ENCODE results near the gene ZNF221. TPM values are rescaled to one million over a fixed set of nuclear protein-coding genes. Genes with fewer than 3 reads are reported as not detected.

Gene ZNF221
- total and polyA plus RNA-seq, 2 donors (not counting 3 experiments of a cell fraction or from before 2014, with no cell fraction given) = 1.4 to 4.2 TPM

DNA sequence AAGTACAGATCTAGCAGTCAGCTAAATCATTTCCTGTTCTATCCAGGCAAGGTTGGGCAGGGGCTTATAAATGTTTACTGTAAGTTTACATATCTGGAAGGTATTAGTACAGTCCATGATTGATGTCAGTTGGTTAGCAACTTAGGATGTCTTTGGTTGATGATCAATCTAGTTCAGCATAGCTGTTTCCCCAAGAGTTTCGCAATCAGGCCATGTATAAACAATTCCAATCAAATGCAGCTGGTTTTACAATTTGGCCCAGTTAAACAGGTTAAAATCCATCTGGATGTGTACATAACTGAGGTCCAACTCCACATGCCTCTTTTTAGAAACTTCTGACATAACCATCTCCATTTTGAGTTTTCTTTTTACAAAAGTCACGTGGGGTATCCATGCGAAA is 6.9 kb downstream of the ZNF221 start:
- Histone ChIP-seq H3K4me1 (ENCODE audit: control insufficient read depth, extremely low read depth, insufficient read depth, low read length) (no peaks in the 10 kb centered on the region), H3K27ac (ENCODE audit: insufficient read depth, low read depth, low read length) (no peak overlapping the region), H3K79me2 (ENCODE audit: control insufficient read depth, insufficient read depth, low read length) (no peaks in the 10 kb centered on the region), H3K4me3 (replicated peaks in 1 of 3; ENCODE audit: insufficient read depth in 1 of 3, low read depth in 1 of 3, low read length in 3 of 3) (no peak overlapping the region), H3K9me1 (replicated peaks; ENCODE audit: control insufficient read depth, extremely low read depth, insufficient read depth, low read length) (no peaks in the 10 kb centered on the region), H4K20me1 (replicated peaks; ENCODE audit: control insufficient read depth, extremely low read depth, insufficient read depth, low read length) (no peaks in the 10 kb centered on the region), H3K36me3 (ENCODE audit: control insufficient read depth in 2 of 2, extremely low read depth in 1 of 2, insufficient read depth in 2 of 2, low read length in 2 of 2) (no peaks in the 10 kb centered on the region), H3K9ac (replicated peaks; ENCODE audit: extremely low read depth, insufficient read depth, low read length) (no peak overlapping the region), H2AFZ (ENCODE audit: low read depth, low read length) (no peak overlapping the region), H3K9me3 (replicated peaks; ENCODE audit: control insufficient read depth, insufficient read depth, low read length) (no peaks in the 10 kb centered on the region), H3K4me2 (ENCODE audit: insufficient read depth, low read length) (no peak overlapping the region), H3K27me3 (ENCODE audit: control insufficient read depth in 2 of 2, insufficient read depth in 2 of 2, low read length in 2 of 2) (no peaks in the 10 kb centered on the region)
- ChIA-PET CTCF (no interaction called here), POLR2A (no interaction called here)
- DNase-seq (ENCODE audit: low read depth, low spot score) (no peak), FAIRE-seq (no peak)
- dilution Hi-C loops (cut with MboI; ENCODE audit: extremely low pct_ligation_motif_present, low sequenced_read_pairs) = no loop called here
- TF ChIP-seq EZH2 (IDR thresholded peaks at IDR 0.05; ENCODE audit: borderline replicate concordance, low read depth, low read length, severe bottlenecking) (no peak), FOS (IDR thresholded peaks at IDR 0.05; ENCODE audit: borderline replicate concordance, insufficient read depth, low read length) (no peak)
- TF ChIP-seq, protein P1, sequence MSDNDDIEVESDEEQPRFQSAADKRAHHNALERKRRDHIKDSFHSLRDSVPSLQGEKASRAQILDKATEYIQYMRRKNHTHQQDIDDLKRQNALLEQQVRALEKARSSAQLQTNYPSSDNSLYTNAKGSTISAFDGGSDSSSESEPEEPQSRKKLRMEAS (IDR thresholded peaks at IDR 0.05; ENCODE audit: insufficient read depth, insufficient read length) = no peak
- intact Hi-C loops (cut with micrococcal nuclease) = no loop called here
- BruUV-seq (replicated peaks) = no TSS peak

GRCh38 chr19:43960411-43960810 is 9.4 kb downstream of the ZNF221 start:
- dilution Hi-C loops (cut with MboI; ENCODE audit: extremely low pct_ligation_motif_present, low sequenced_read_pairs) (no loop called here), intact Hi-C loops (cut with micrococcal nuclease) (no loop called here)
- no peak overlapping the region for H2AFZ ChIP-seq (ENCODE audit: low read depth, low read length)
- no peak overlapping the region for H3K4me3 ChIP-seq (replicated peaks in 1 of 3; ENCODE audit: insufficient read depth in 1 of 3, low read depth in 1 of 3, low read length in 3 of 3)
- no peak for TF ChIP-seq POLR2A (IDR thresholded peaks at IDR 0.05; ENCODE audit: low read depth, low read length)
- TF ChIP-seq JUN (IDR thresholded peaks at IDR 0.05; ENCODE audit: borderline replicate concordance, insufficient read depth, insufficient read length, low read depth) = no peak
- TF ChIP-seq FOS (IDR thresholded peaks at IDR 0.05; ENCODE audit: borderline replicate concordance, insufficient read depth, low read length) = no peak
- TF ChIP-seq, protein P1 (IDR thresholded peaks at IDR 0.05; ENCODE audit: insufficient read depth, insufficient read length) = no peak
- no peak for TF ChIP-seq POLR2AphosphoS5 (IDR thresholded peaks at IDR 0.05; ENCODE audit: insufficient read depth, low read depth, low read length)
- TF ChIP-seq, protein P2, sequence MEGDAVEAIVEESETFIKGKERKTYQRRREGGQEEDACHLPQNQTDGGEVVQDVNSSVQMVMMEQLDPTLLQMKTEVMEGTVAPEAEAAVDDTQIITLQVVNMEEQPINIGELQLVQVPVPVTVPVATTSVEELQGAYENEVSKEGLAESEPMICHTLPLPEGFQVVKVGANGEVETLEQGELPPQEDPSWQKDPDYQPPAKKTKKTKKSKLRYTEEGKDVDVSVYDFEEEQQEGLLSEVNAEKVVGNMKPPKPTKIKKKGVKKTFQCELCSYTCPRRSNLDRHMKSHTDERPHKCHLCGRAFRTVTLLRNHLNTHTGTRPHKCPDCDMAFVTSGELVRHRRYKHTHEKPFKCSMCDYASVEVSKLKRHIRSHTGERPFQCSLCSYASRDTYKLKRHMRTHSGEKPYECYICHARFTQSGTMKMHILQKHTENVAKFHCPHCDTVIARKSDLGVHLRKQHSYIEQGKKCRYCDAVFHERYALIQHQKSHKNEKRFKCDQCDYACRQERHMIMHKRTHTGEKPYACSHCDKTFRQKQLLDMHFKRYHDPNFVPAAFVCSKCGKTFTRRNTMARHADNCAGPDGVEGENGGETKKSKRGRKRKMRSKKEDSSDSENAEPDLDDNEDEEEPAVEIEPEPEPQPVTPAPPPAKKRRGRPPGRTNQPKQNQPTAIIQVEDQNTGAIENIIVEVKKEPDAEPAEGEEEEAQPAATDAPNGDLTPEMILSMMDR (IDR thresholded peaks at IDR 0.05; ENCODE audit: extremely low read depth in 1 of 2, insufficient read depth in 1 of 2, low read depth in 1 of 2, low read length in 2 of 2) = no peak
- no peak for TF ChIP-seq EZH2 (IDR thresholded peaks at IDR 0.05; ENCODE audit: borderline replicate concordance, low read depth, low read length, severe bottlenecking)
- no peak for TF ChIP-seq GATA2 (IDR thresholded peaks at IDR 0.05; ENCODE audit: insufficient read depth, insufficient read length, low read depth, low read length)
- no peak for TF ChIP-seq MYC (IDR thresholded peaks at IDR 0.05; ENCODE audit: low read depth, low read length)
- peaks cover 0 to 3% of the 10 kb centered on the region in 2 experiments for H3K36me3 ChIP-seq (ENCODE audit: control insufficient read depth in 2 of 2, extremely low read depth in 1 of 2, insufficient read depth in 2 of 2, low read length in 2 of 2)
- no peak overlapping the region for H3K27ac ChIP-seq (ENCODE audit: insufficient read depth, low read depth, low read length)
- FAIRE-seq = no peak
- DNase-seq (ENCODE audit: low read depth, low spot score) = no peak
- H4K20me1 ChIP-seq (replicated peaks; ENCODE audit: control insufficient read depth, extremely low read depth, insufficient read depth, low read length) = no peaks in the 10 kb centered on the region
- H3K9ac ChIP-seq (replicated peaks; ENCODE audit: extremely low read depth, insufficient read depth, low read length) = no peak overlapping the region
- no TSS peak for BruUV-seq (replicated peaks)
- no peaks in the 10 kb centered on the region for H3K4me1 ChIP-seq (ENCODE audit: control insufficient read depth, extremely low read depth, insufficient read depth, low read length)
- ChIA-PET CTCF (no interaction called here), POLR2A (no interaction called here)
- no peaks in the 10 kb centered on the region for H3K27me3 ChIP-seq (ENCODE audit: control insufficient read depth in 2 of 2, insufficient read depth in 2 of 2, low read length in 2 of 2)
- H3K9me1 ChIP-seq (replicated peaks; ENCODE audit: control insufficient read depth, extremely low read depth, insufficient read depth, low read length) = no peaks in the 10 kb centered on the region
- H3K79me2 ChIP-seq (ENCODE audit: control insufficient read depth, insufficient read depth, low read length) = no peaks in the 10 kb centered on the region
- no peak overlapping the region for H3K4me2 ChIP-seq (ENCODE audit: insufficient read depth, low read length)
- peaks cover 11% of the 10 kb centered on the region for H3K9me3 ChIP-seq (replicated peaks; ENCODE audit: control insufficient read depth, insufficient read depth, low read length)
